Activated CD4-positive, alpha-beta memory T cell treated with anti-CD3 and anti-CD28 coated beads for 36 hours (primary cell): ENCODE measurements around the gene CENPO. TPM values are rescaled to one million over a fixed set of nuclear protein-coding genes. Genes with fewer than 3 reads are reported as not detected.

Source experiments
- CTCF ChIA-PET: fragments of 350-600 bp; sonication (Branson Sonifier 250); formaldehyde crosslinking; loops from one replicate; lab custom pipeline; 2021; ENCODE audit warnings: antibody characterized with exemption, inconsistent platforms; lab: Charles Lee
- POLR2A ChIA-PET: fragments of 350-600 bp; sonication (Branson Sonifier 250); formaldehyde crosslinking; loops from one replicate; lab custom pipeline; 2021; ENCODE audit warnings: antibody characterized with exemption; lab: Charles Lee
- DNase-seq: peaks from one replicate; pipeline ENCODE4 v3.0.0-alpha.2; 2020
- H3K27ac Mint-ChIP-seq: one replicate; pipeline ENCODE4 v1.8.0; 2021; ENCODE audit warnings: mixed read lengths
- H3K27me3 Mint-ChIP-seq: one replicate; pipeline ENCODE4 v1.8.0; 2021; ENCODE audit warnings: mixed read lengths
- H3K36me3 Mint-ChIP-seq: one replicate; pipeline ENCODE4 v1.8.0; 2021; ENCODE audit warnings: mixed read lengths
- H3K4me1 Mint-ChIP-seq: one replicate; pipeline ENCODE4 v1.8.0; 2021; ENCODE audit warnings: low read depth, mixed read lengths
- H3K4me3 Mint-ChIP-seq: one replicate; pipeline ENCODE4 v1.8.0; 2021; ENCODE audit warnings: mild to moderate bottlenecking, mixed read lengths
- H3K9me3 Mint-ChIP-seq: one replicate; pipeline ENCODE4 v1.8.0; 2021; ENCODE audit warnings: mixed read lengths
- intact Hi-C: fragments of 100-400 bp; cut with micrococcal nuclease; formaldehyde crosslinking; loops from one replicate; pipeline ENCODE4 v1.15.1; 2023
- total RNA-seq, 2 experiments: library from RNA; stranded (reverse); gene quantifications; one replicate each; pipeline ENCODE4 v1.2.3, GENCODE V29; 2021

CENPO gene
- total RNA-seq, 2 experiments from 2014 or later: 39.9 to 42.4 TPM

DNA sequence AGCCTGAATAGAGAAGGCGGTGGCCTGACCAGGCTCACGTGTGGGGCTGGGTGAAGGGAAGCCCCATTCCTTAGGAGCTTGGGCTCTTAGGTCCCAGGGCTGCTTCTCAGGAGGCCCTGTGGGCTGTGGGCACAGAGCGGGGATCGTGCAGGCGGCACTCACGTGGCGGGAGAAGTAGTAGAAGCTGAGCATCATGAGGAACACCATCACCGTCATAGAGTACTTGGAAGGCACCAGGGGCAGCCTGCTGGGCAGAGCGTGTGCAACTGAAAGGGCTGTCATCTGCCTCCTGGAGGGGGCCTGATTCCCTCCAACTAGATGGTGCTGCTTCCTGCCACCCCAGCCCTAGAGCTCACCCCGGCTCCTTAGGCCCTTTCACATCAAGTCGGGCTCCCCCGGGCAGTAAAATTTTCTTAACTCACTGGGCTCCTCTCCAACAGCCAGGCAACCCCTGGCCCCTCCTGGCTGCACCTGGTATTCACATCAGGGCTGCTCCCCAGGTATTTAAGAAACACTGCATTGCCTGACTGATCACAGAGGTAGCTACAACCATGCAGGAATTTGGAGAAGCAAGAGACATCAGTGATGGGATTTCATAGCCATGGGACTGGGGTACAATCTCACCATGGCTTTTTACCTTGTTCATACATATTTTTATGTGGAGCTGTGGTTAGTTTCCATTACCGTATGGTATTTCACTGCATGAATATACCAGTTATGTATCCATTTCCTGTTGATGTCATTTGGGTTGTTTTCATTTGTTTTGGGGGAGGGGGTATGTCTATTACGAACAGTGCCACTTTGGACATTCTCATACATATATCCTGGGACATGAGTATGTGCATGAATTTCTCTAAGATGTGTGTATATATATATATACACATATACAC, 32.9 kb downstream of the CENPO start:
- H3K4me3 Mint-ChIP-seq: no peak overlapping the region
- H3K9me3 Mint-ChIP-seq: no peaks in the 10 kb centered on the region
- ChIA-PET POLR2A (no interaction called here), CTCF (interaction anchor here (0.8 to 8.3 kb wide), 10 partner anchors 10 to 428 kb away, joined by 3 to 163 read pairs (median 8); partner anchors contain the start of genes CENPO and PTRHD1)
- H3K27me3 Mint-ChIP-seq: no peaks in the 10 kb centered on the region
- peaks cover 28% of the 10 kb centered on the region for H3K36me3 Mint-ChIP-seq
- intact Hi-C loops: loop anchor here (2.0 to 10.0 kb wide), 2 partner anchors 213 to 251 kb away; no protein-coding TSS in a partner anchor
- peaks cover 25% of the 10 kb centered on the region for H3K4me1 Mint-ChIP-seq
- peak; percentile 14 for DNase-seq
- H3K27ac Mint-ChIP-seq: peak overlapping the region; percentile 31

DNA sequence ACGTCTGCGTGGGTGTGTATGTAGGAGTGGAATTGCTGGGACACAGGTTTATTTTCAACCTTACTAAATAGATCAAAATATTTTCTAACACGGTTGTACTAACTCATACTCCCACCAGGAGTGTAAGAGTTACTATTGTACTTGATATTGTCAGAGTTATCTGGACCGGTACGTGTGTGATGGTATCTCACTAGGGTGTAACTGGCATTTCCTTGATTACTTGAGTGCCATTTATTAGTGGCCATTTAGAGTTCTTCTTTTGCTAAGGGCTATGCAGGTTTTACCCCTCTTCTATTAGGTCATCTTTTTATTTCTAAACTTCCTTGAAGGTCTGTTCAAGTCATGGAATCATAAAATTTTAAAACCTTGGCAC, 33.5 kb downstream of the CENPO start:
- no peak for DNase-seq
- Mint-ChIP-seq H3K27me3 (no peaks in the 10 kb centered on the region), H3K9me3 (no peaks in the 10 kb centered on the region), H3K4me3 (no peak overlapping the region), H3K36me3 (peaks cover 28% of the 10 kb centered on the region), H3K27ac (no peak overlapping the region), H3K4me1 (peaks cover 25% of the 10 kb centered on the region)
- ChIA-PET CTCF (interaction anchor here (1.0 to 8.3 kb wide), 15 partner anchors 8 to 429 kb away, joined by 3 to 163 read pairs (median 6); partner anchors contain the start of genes CENPO and PTRHD1), POLR2A (interaction anchor here (1.0 kb wide), 1 partner anchor 416 kb away, joined by 3 read pairs; no protein-coding TSS in a partner anchor)
- intact Hi-C loops: loop anchor here (1.0 to 10.0 kb wide), 4 partner anchors 214 to 416 kb away; no protein-coding TSS in a partner anchor

DNA sequence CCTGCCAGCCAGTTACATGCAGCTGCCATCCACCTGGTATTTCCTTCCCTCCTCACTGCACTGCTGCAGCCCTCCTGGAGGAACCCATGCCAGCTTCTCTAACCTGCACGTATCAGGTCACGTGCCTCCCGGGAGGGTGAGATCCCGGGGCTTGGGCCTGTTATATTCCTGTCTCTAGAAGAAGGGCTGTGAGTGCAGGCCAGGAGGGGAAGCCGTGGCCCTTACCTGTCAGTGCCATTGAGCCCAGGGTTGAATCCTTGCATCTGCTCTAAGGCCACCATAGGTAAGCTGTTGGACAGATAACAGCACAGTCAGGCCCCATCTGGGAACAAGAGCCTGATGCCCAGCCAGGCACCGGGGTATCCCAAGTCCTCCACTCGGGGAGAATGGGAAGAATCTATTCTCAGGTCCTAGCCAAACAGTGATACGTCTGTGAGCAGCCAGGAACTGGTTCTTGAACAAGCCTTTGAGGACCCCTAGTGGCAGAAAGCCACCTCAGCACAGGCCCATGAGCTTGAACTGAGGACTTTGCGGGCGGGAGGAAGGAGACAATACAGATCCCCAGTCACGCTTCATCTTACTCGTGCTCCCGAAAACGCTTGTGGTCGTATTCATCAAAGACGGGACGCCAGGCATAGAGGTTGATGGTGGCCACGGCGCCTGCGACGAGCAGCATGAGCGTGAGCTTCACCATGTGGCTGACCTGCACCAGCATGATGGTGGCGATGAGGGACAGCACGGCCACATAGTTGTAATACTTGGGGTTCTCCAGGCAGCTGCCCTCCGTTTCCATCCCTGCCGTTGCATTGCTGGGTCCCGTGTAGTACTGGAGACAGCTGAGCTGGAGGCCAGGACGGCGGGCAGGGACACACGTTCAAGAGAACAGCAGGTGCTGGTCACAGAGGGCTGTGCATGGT, 34.4 kb downstream of the CENPO start:
- Mint-ChIP-seq H3K9me3 (no peaks in the 10 kb centered on the region), H3K36me3 (peaks cover 23% of the 10 kb centered on the region), H3K4me1 (peaks cover 25% of the 10 kb centered on the region), H3K27ac (peak overlapping the region; percentile 3), H3K4me3 (no peak overlapping the region), H3K27me3 (no peaks in the 10 kb centered on the region)
- CTCF ChIA-PET: interaction anchor here (0.6 to 8.3 kb wide), 31 partner anchors 9 to 512 kb away, joined by 3 to 163 read pairs (median 4); partner anchors contain the start of genes CENPO and PTRHD1
- DNase-seq: peak; percentile 81
- POLR2A ChIA-PET: interaction anchor here (0.8 to 1.1 kb wide), 3 partner anchors 92 to 417 kb away, joined by 3 to 4 read pairs (median 4); partner anchors contain the start of gene ADCY3
- intact Hi-C loops: loop anchor here (1.0 to 10.0 kb wide), 4 partner anchors 215 to 417 kb away; no protein-coding TSS in a partner anchor

DNA sequence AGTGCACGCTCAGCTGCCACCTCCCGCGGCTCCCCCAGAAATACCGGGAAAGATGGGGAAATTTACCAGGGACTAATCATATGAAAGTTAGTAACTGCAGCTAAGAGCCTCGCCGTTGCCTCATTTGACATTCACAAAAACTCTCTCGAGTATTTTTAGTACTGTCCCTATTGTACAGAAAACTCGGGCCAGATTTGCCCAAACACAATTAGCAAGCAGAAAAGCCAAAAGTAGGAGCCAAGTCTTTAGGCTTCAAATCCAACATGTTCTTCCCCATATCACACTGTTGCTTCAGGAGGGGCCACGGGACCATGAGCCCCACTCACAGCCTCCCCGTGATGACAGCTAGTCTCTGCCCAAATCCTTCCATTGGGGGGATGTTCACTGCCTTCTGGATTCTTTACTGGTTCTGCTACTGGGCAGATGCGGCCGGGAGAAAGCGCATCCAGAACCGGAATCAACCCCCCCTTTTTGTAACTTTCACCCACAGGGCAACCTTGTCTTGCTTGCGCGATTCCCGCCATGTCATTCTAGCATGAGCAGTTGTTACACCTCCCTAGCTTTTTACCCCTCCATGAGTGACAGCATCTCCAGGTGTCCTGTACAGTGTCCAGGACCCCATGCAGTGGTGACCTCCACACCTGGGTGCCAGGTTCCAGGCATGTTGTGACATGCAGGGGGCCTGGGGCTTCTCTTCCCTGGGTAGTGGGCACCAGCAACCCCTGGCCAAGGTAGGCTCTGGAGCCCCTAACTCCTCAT, 35.2 kb downstream of the CENPO start:
- ChIA-PET POLR2A (interaction anchor here (0.8 to 1.1 kb wide), 2 partner anchors 91 to 405 kb away, joined by 4 read pairs; partner anchors contain the start of gene ADCY3), CTCF (interaction anchor here (0.6 to 8.3 kb wide), 29 partner anchors 9 to 513 kb away, joined by 3 to 163 read pairs (median 4); partner anchors contain the start of genes CENPO and PTRHD1)
- peak; percentile 5 for DNase-seq
- Mint-ChIP-seq H3K36me3 (peaks cover 20% of the 10 kb centered on the region), H3K27me3 (no peaks in the 10 kb centered on the region), H3K9me3 (no peaks in the 10 kb centered on the region), H3K27ac (no peak overlapping the region), H3K4me1 (peaks cover 25% of the 10 kb centered on the region), H3K4me3 (no peak overlapping the region)
- intact Hi-C loops: loop anchor here (10.0 kb wide), 1 partner anchor 254 kb away; no protein-coding TSS in a partner anchor

DNA sequence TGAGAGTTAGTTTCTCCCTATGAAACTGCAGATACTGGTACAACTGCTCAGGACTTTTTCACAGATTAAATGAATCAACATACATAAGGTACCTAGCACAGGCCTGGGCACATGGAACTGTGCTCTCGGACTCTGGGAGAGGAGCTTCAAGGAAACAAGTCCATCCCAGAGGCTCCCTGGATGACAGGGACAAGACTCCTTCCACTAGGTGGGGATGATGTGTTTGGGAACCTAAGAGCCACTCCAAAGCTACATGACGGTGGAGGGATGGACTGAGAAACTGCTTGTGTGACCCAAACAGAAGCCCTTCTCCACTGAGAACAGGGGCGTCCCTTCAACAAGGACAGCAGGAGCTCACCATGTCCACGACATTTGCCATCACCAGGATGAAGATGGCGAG, 37.1 kb downstream of the CENPO start:
- DNase-seq: no peak
- Mint-ChIP-seq H3K27ac (no peak overlapping the region), H3K4me3 (no peak overlapping the region), H3K4me1 (peaks cover 25% of the 10 kb centered on the region), H3K36me3 (peaks cover 17% of the 10 kb centered on the region), H3K27me3 (no peaks in the 10 kb centered on the region), H3K9me3 (no peaks in the 10 kb centered on the region)
- POLR2A ChIA-PET: no interaction called here
- intact Hi-C loops: no loop called here
- CTCF ChIA-PET: interaction anchor here (8.3 kb wide), 1 partner anchor 422 kb away, joined by 163 read pairs; no protein-coding TSS in a partner anchor

DNA sequence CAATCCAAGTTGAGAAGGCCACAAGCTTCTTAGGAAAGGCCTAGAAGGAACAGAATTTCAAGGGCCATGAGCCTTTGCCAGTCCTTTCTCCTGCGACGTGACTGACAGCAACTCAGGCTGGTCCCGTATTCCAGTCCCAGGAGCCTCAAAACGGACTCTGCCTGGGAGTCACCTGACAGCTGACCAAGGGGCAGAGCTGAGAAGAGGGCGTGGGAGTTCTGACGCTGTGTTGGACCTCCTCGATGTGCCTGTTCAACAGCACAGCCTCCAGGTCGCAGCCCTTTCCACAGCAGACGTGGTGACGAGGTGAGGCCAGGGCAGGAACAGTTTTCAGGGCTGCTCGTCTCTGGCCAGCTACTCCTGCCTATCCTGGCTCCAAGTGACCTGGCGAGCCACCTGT, 37.6 kb downstream of the CENPO start:
- POLR2A ChIA-PET: no interaction called here
- Mint-ChIP-seq H3K9me3 (no peaks in the 10 kb centered on the region), H3K4me1 (peaks cover 21% of the 10 kb centered on the region), H3K27ac (no peak overlapping the region), H3K36me3 (peaks cover 14% of the 10 kb centered on the region), H3K27me3 (no peaks in the 10 kb centered on the region), H3K4me3 (no peak overlapping the region)
- CTCF ChIA-PET: interaction anchor here (8.3 kb wide), 1 partner anchor 422 kb away, joined by 163 read pairs; no protein-coding TSS in a partner anchor
- intact Hi-C loops: no loop called here
- DNase-seq: no peak

DNA sequence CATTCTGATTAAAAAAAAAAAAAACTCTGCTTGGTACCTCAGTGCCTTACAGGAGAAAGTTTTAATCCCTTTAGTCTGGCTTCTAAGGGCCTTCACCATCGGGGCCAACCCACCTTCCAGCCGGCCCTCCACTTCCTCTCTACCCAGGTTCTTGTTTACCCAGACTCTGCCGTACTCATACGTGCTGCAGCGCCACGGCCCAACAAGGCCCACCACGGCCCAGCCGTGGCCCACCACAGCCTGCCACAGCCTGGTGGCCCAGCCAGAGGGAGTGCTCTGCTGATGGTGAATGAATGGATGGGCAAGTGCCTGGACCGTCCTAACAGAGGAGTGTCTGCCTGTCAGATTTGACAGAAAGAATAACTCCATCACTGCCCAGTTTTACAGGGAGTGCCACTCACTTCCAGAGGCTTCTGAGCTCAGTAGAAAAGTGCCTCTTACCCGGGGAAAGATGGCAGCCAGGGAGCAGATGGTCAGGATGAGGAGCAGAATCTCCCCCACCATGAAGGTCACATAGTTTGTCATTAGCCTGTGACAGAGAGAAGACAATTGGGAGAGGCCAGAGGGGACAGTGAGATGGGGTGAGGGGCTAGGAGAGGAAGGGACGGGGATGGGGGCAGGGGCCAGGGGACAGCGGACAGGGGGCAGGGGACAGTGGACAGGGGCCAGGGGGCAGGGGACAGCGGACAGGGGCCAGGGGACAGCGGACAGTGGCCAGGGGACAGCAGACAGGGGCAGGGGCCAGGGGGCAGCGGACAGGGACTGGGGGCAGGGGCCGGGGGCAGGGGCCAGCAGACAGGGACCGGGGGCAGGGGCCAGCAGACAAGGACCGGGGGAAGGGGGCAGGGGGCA, 38.2 kb downstream of the CENPO start:
- Mint-ChIP-seq H3K9me3 (no peaks in the 10 kb centered on the region), H3K27me3 (no peaks in the 10 kb centered on the region), H3K4me3 (no peak overlapping the region), H3K27ac (no peak overlapping the region), H3K36me3 (peaks cover 19% of the 10 kb centered on the region), H3K4me1 (peaks cover 14% of the 10 kb centered on the region)
- no peak for DNase-seq
- ChIA-PET POLR2A (interaction anchor here (0.6 kb wide), 1 partner anchor 447 kb away, joined by 3 read pairs; no protein-coding TSS in a partner anchor), CTCF (no interaction called here)
- intact Hi-C loops: no loop called here

DNA sequence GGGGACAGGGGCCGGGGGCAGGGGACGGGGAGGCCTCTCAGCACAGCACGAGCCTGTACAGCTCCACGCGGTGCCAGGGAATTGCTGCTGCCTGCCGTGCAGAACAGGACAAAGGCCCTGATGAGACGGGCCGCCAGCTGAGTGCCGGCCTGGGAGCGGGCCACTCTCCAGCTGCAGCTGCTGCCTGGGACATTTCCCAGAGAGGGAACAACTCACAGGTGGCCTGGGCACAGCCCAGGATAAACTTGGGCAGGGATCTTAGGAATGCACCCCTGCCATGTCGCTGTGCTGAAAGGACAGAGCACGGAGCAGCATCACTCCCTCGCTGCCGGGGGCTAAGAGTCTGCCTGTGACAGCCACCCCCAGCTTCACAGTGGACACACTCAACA, 38.8 kb downstream of the CENPO start:
- peaks cover 8% of the 10 kb centered on the region for H3K4me1 Mint-ChIP-seq
- peaks cover 22% of the 10 kb centered on the region for H3K36me3 Mint-ChIP-seq
- ChIA-PET CTCF (no interaction called here), POLR2A (interaction anchor here (0.6 kb wide), 1 partner anchor 448 kb away, joined by 3 read pairs; no protein-coding TSS in a partner anchor)
- H3K4me3 Mint-ChIP-seq: no peak overlapping the region
- intact Hi-C loops: no loop called here
- H3K9me3 Mint-ChIP-seq: no peaks in the 10 kb centered on the region
- DNase-seq: no peak
- H3K27me3 Mint-ChIP-seq: no peaks in the 10 kb centered on the region
- H3K27ac Mint-ChIP-seq: no peak overlapping the region

DNA sequence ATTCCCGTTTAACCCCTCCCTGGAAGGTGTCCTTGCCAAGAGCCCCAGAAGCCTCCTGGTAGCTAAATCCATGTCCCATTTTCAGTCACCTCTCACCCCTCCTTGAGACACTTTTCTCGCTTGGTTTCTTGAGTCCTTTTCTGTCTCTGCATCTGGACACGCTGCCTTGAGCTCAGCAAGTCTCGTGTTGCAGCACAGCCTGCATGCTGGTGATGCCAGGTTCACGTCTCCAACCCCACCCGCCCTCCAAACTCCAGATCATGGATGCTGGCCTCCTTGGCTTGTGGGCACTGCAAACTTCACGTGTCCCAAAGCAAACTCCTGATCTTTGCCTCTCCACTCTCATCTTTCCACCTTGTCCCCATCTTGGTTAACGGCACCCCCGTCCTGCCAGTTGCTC, 39.3 kb downstream of the CENPO start:
- intact Hi-C loops: no loop called here
- H3K36me3 Mint-ChIP-seq: peaks cover 22% of the 10 kb centered on the region
- H3K27ac Mint-ChIP-seq: no peak overlapping the region
- no peak for DNase-seq
- CTCF ChIA-PET: no interaction called here
- peaks cover 4% of the 10 kb centered on the region for H3K4me1 Mint-ChIP-seq
- no peaks in the 10 kb centered on the region for H3K9me3 Mint-ChIP-seq
- no peaks in the 10 kb centered on the region for H3K27me3 Mint-ChIP-seq
- H3K4me3 Mint-ChIP-seq: no peak overlapping the region
- POLR2A ChIA-PET: no interaction called here

DNA sequence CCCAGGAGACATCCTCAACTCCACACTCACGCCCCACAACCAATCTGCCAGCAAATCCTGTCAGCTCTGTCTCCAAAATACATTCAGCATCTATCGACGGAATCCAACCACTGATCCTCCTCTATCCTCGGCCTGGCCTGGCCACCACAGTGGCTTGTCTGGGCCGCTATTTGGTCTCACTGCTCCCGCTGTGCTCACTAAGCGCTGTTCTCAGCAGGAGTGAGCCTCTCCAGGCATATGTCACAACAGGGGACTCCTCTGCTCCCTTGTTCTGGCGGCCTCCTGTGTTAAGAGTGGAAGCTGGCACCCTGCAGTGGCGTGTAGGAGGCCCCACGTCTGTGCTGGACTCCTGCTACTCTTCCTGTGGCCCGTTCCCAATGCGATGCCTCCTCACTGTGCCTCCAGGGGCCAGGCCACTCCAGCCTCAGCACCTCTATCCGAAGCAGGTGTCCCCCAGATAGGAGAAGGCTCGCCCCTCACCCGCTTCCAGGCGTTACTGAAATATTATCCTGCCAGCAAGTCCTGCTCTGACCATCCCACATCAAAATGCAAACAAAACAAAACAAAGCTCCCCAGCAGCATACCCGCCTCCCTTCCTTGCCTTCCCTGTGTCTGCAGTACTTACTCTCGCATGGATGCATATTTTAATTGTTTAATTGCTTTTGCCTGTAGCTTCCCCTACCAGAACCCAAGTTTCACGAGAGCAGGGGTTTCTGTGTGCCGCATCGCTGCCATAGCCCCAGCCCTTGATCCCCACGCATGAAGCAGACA, 39.9 kb downstream of the CENPO start:
- H3K9me3 Mint-ChIP-seq: no peaks in the 10 kb centered on the region
- CTCF ChIA-PET: no interaction called here
- no peaks in the 10 kb centered on the region for H3K4me1 Mint-ChIP-seq
- intact Hi-C loops: no loop called here
- no peaks in the 10 kb centered on the region for H3K27me3 Mint-ChIP-seq
- no peak for DNase-seq
- H3K4me3 Mint-ChIP-seq: no peak overlapping the region
- no peak overlapping the region for H3K27ac Mint-ChIP-seq
- POLR2A ChIA-PET: no interaction called here
- peaks cover 20% of the 10 kb centered on the region for H3K36me3 Mint-ChIP-seq
